ENCODE data around the gene ERP27. TPM values are rescaled to one million over a fixed set of nuclear protein-coding genes. Genes with fewer than 3 reads are reported as not detected.
A peak's percentile ranks its signal among the peaks of the same experiment; 100 is the strongest.

ERP27 gene
- total and polyA plus RNA-seq, 2 of the 8 experiments (the other 6 are each of a cell fraction or from before 2014, with no cell fraction given), result not detected

GRCh38 chr12:14905269-14906004 is 32.9 kb downstream of the ERP27 start:
- H2BK5ac ChIP-seq (ENCODE audit: low read depth, low read length), result no peak overlapping the region
- no peak overlapping the region for H3K9ac ChIP-seq (replicated peaks in 1 of 4; ENCODE audit: extremely low read depth in 1 of 4, low read depth in 3 of 4, low read length in 3 of 4)
- no peak overlapping the region for H3K4me2 ChIP-seq (ENCODE audit: insufficient read depth in 1 of 2, low read depth in 2 of 2, low read length in 2 of 2)
- H3K9me3 ChIP-seq (ENCODE audit: insufficient read depth in 2 of 2, low read depth in 1 of 2, low read length in 1 of 2), result no peaks in the 10 kb centered on the region
- H3K56ac ChIP-seq (replicated peaks; ENCODE audit: insufficient read length, low read depth, low read length), result no peak overlapping the region
- H3K4me3 ChIP-seq (ENCODE audit: extremely low read depth in 1 of 4, insufficient read depth in 2 of 4, low read depth in 3 of 4, low read length in 4 of 4), result no peak overlapping the region
- no peak overlapping the region for H2BK120ac ChIP-seq (replicated peaks; ENCODE audit: low read depth, low read length)
- H4K8ac ChIP-seq (ENCODE audit: extremely low read depth, insufficient read depth, low read length), result no peak overlapping the region
- no peak overlapping the region for H4K5ac ChIP-seq (ENCODE audit: insufficient read length, low read depth, low read length)
- H3K79me2 ChIP-seq (ENCODE audit: control insufficient read depth in 1 of 2, insufficient read depth in 2 of 2, low read length in 2 of 2), result no peaks in the 10 kb centered on the region
- no peak overlapping the region for H2BK12ac ChIP-seq (ENCODE audit: low read depth, low read length)
- WGBS, 2 experiments (ENCODE audit: extremely low coverage in 1 of 2, insufficient coverage in 1 of 2, insufficient read length in 1 of 2, insufficient replicate concordance in 2 of 2, low coverage in 1 of 2, low lambda C conversion rate in 2 of 2, missing lambda C conversion rate in 1 of 2), result 89% methylated on average over 4 of the region's 5 CpGs; no CpG with 5 or more reads in 1 of the 2 experiments
- ChIA-PET POLR2A (ENCODE audit: partially characterized antibody) (no interaction called here), CTCF (ENCODE audit: partially characterized antibody) (no interaction called here)
- H3K23ac ChIP-seq (ENCODE audit: insufficient read length), result no peak overlapping the region
- H2BK20ac ChIP-seq (ENCODE audit: low read length), result no peak overlapping the region
- no peaks in the 10 kb centered on the region for H3K23me2 ChIP-seq (ENCODE audit: low read depth, low read length)
- H2AK5ac ChIP-seq (ENCODE audit: low read depth, low read length), result no peak overlapping the region
- no peak overlapping the region for H3K27ac ChIP-seq (ENCODE audit: low read depth, low read length)
- no peak overlapping the region for H3K18ac ChIP-seq (ENCODE audit: extremely low read depth, low read length)
- no peak for DNase-seq (ENCODE audit: low read depth in 1 of 2, low spot score in 2 of 2)
- H2BK15ac ChIP-seq (ENCODE audit: low read length), result no peak overlapping the region
- H3K36me3 ChIP-seq (ENCODE audit: control insufficient read depth in 2 of 4, insufficient read depth in 4 of 4, low read length in 3 of 4), result no peaks in the 10 kb centered on the region
- no peak overlapping the region for H3K4ac ChIP-seq (replicated peaks; ENCODE audit: insufficient read length, low read depth, low read length)
- H3K79me1 ChIP-seq (ENCODE audit: low read depth, low read length), result no peaks in the 10 kb centered on the region
- H3K27me3 ChIP-seq (replicated peaks in 1 of 4; ENCODE audit: control insufficient read depth in 3 of 4, extremely low read depth in 1 of 4, insufficient read depth in 3 of 4, low read length in 3 of 4), result no peaks in the 10 kb centered on the region
- H2AFZ ChIP-seq (ENCODE audit: low read length), result 0 out of 2 replicates have a peak overlapping the region, but pooled peaks have one; percentile 18
- FAIRE-seq, result no peak
- H3K14ac ChIP-seq (ENCODE audit: insufficient read length), result no peak overlapping the region
- H4K91ac ChIP-seq (replicated peaks; ENCODE audit: insufficient read length, low read length), result no peak overlapping the region
- H4K20me1 ChIP-seq (replicated peaks in 1 of 2; ENCODE audit: control insufficient read depth in 1 of 2, insufficient read depth in 2 of 2, low read length in 2 of 2), result no peaks in the 10 kb centered on the region
- H3K4me1 ChIP-seq (replicated peaks in 1 of 4; ENCODE audit: control insufficient read depth in 3 of 4, insufficient read depth in 4 of 4, low read length in 3 of 4), result no peaks in the 10 kb centered on the region
- no peak for TF ChIP-seq PHF8 (conservative IDR thresholded peaks at IDR 0.05; ENCODE audit: low read depth, low read length)
- TF ChIP-seq NRF1 (IDR thresholded peaks at IDR 0.05; ENCODE audit: low read depth, low read length), result no peak
- TF ChIP-seq CTCF (IDR thresholded peaks at IDR 0.05; ENCODE audit: control extremely low read depth in 1 of 3, insufficient read depth in 1 of 3, low read depth in 1 of 3, low read length in 3 of 3), result no peak
- no peak for TF ChIP-seq HDAC2 (IDR thresholded peaks at IDR 0.05; ENCODE audit: borderline replicate concordance in 1 of 2, low read depth in 2 of 2, low read length in 2 of 2)
- TF ChIP-seq RNF2 (IDR thresholded peaks at IDR 0.05; ENCODE audit: borderline replicate concordance, low read depth, low read length, missing control alignments, poor library complexity, severe bottlenecking), result no peak
- no peak for TF ChIP-seq CBX8 (IDR thresholded peaks at IDR 0.05; ENCODE audit: borderline replicate concordance, low read depth, low read length)
- no peak for TF ChIP-seq TCF12 (IDR thresholded peaks at IDR 0.05; ENCODE audit: low read depth, low read length)
- TF ChIP-seq RBBP5 (IDR thresholded peaks at IDR 0.05; ENCODE audit: borderline replicate concordance, low read depth, low read length), result no peak
- no peak for TF ChIP-seq KDM5A (IDR thresholded peaks at IDR 0.05; ENCODE audit: low read length)

Data from H1 (cell line).